ENCODE data around the gene CRIM1.
A peak's percentile ranks its signal among the peaks of the same experiment; 100 is the strongest.

Gene CRIM1

DNA sequence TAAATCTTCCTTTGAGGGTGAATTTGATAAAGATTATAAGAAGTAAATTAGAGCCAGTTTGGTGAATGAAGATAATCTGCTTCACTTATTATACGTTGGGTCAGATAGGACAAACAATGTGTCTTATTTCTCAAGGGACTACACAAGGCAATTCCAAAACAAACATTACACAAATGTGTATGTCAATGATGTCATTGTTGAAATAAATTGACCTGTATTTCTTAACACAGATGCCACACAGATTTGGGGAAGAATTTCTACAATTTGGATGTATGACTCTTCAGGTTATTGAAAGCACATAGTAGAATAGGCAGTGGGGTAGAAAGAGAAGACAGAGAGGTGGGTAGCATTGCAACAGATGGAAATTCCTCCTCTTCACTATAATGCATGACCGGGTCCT lies 6.9 kb upstream of the CRIM1 start:
- no peak overlapping the region for H3K9ac ChIP-seq (ENCODE audit: low read depth, low read length, poor library complexity, severe bottlenecking)
- no peak overlapping the region for H3K4me3 ChIP-seq (ENCODE audit: low read length, poor library complexity, severe bottlenecking)

DNA sequence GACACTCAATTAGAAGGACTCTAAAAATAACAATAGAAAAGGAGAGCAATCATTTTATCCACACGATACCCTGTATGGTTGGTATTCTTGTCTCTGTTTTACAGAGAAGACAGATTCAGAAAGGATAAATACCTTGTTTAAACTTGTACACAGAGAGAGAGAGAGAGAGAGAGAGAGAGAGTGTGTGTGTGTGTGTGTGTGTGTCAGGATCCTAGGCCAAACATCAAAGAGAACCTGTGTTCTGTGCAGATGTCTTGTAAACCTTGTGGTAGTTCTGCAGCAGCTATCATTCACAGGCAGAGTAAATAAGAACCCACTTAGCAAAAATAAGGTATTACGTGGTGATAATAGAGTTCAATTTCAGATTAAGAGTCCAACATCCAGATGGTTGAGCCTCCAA lies 4.3 kb upstream of the CRIM1 start:
- Histone ChIP-seq H3K4me3 (ENCODE audit: low read length, poor library complexity, severe bottlenecking) (no peak overlapping the region), H4K20me1 (ENCODE audit: insufficient read depth, low read length, poor library complexity, severe bottlenecking) (no peaks in the 10 kb centered on the region), H3K79me2 (ENCODE audit: insufficient read depth, low read length) (no peaks in the 10 kb centered on the region), H3K9ac (ENCODE audit: low read depth, low read length, poor library complexity, severe bottlenecking) (no peak overlapping the region), H3F3A (ENCODE audit: low read depth) (peaks cover 4% of the 10 kb centered on the region; the same call in 1 of the 2 replicates), H3K9me2 (replicated peaks; ENCODE audit: low read depth, low read length) (no peaks in the 10 kb centered on the region), H2AFZ (ENCODE audit: low read length) (no peak overlapping the region), H3K36me3 (ENCODE audit: insufficient read depth, low read length) (no peaks in the 10 kb centered on the region), H3K9me3 (ENCODE audit: insufficient read depth, low read depth, low read length) (no peaks in the 10 kb centered on the region), H3K27me3 (ENCODE audit: insufficient read depth, low read length, poor library complexity, severe bottlenecking) (no peaks in the 10 kb centered on the region), H3K4me1 (ENCODE audit: insufficient read depth, low read length, poor library complexity, severe bottlenecking) (no peaks in the 10 kb centered on the region), H3K4me2 (ENCODE audit: low read depth, low read length, poor library complexity, severe bottlenecking) (no peak overlapping the region)
- TF ChIP-seq CTCF (conservative IDR thresholded peaks at IDR 0.05; ENCODE audit: low read length) (no peak), EZH2phosphoT487 (IDR thresholded peaks at IDR 0.05; ENCODE audit: borderline replicate concordance) (no peak)

More for the DNA sequence above, 6.9 kb upstream of the CRIM1 start:
- Histone ChIP-seq H3K27me3 (ENCODE audit: insufficient read depth, low read length, poor library complexity, severe bottlenecking) (no peaks in the 10 kb centered on the region), H3K4me1 (ENCODE audit: insufficient read depth, low read length, poor library complexity, severe bottlenecking) (no peaks in the 10 kb centered on the region), H3K79me2 (ENCODE audit: insufficient read depth, low read length) (no peaks in the 10 kb centered on the region), H3K4me2 (ENCODE audit: low read depth, low read length, poor library complexity, severe bottlenecking) (no peak overlapping the region), H3K9me3 (ENCODE audit: insufficient read depth, low read depth, low read length) (no peaks in the 10 kb centered on the region), H3F3A (ENCODE audit: low read depth) (peaks cover 4% of the 10 kb centered on the region; the same call in 1 of the 2 replicates), H3K36me3 (ENCODE audit: insufficient read depth, low read length) (no peaks in the 10 kb centered on the region), H4K20me1 (ENCODE audit: insufficient read depth, low read length, poor library complexity, severe bottlenecking) (no peaks in the 10 kb centered on the region), H2AFZ (ENCODE audit: low read length) (no peak overlapping the region), H3K9me2 (replicated peaks; ENCODE audit: low read depth, low read length) (no peaks in the 10 kb centered on the region)
- TF ChIP-seq EZH2phosphoT487 (IDR thresholded peaks at IDR 0.05; ENCODE audit: borderline replicate concordance) (no peak), CTCF (conservative IDR thresholded peaks at IDR 0.05; ENCODE audit: low read length) (no peak)

DNA sequence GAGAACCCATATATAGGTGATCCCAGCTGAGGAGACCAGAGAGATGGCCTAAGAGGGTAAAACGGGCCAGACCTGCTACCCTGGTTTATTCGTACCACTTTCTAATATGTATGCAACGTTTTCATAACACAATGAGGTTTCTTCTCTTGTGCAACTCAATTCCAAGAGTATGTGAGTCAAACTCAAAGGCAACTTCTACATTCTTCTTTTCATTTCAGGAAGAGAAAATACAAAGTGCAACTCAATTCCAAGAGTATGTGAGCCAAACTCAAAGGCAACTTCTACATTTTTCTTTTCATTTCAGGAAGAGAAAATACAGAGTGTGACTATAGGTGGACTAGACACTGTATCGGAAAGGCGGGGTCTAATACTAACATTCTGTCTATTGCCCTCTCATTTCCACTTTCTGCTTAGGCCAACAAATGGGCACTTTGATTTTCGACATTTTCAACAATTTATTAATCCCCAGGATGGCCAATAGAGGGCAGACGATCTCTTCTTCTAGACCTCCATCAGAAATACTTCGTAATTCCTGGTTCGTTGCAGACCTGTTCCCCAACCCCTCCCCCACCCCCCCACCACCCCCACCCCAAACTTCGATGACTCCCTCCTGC lies 3.7 kb upstream of the CRIM1 start:
- H3K4me1 ChIP-seq (ENCODE audit: insufficient read depth, low read length, poor library complexity, severe bottlenecking) = no peaks in the 10 kb centered on the region
- no peak overlapping the region for H2AFZ ChIP-seq (ENCODE audit: low read length)
- peak; percentile 58 for TF ChIP-seq CTCF (conservative IDR thresholded peaks at IDR 0.05; ENCODE audit: low read length)
- TF ChIP-seq EZH2phosphoT487 (IDR thresholded peaks at IDR 0.05; ENCODE audit: borderline replicate concordance) = no peak
- H3K9ac ChIP-seq (ENCODE audit: low read depth, low read length, poor library complexity, severe bottlenecking) = no peak overlapping the region
- H4K20me1 ChIP-seq (ENCODE audit: insufficient read depth, low read length, poor library complexity, severe bottlenecking) = no peaks in the 10 kb centered on the region
- H3K4me3 ChIP-seq (ENCODE audit: low read length, poor library complexity, severe bottlenecking) = no peak overlapping the region
- H3F3A ChIP-seq (ENCODE audit: low read depth) = peaks cover 4% of the 10 kb centered on the region; the same call in 1 of the 2 replicates
- no peaks in the 10 kb centered on the region for H3K9me2 ChIP-seq (replicated peaks; ENCODE audit: low read depth, low read length)
- no peak overlapping the region for H3K4me2 ChIP-seq (ENCODE audit: low read depth, low read length, poor library complexity, severe bottlenecking)
- no peaks in the 10 kb centered on the region for H3K9me3 ChIP-seq (ENCODE audit: insufficient read depth, low read depth, low read length)
- H3K79me2 ChIP-seq (ENCODE audit: insufficient read depth, low read length) = no peaks in the 10 kb centered on the region
- no peaks in the 10 kb centered on the region for H3K36me3 ChIP-seq (ENCODE audit: insufficient read depth, low read length)
- no peaks in the 10 kb centered on the region for H3K27me3 ChIP-seq (ENCODE audit: insufficient read depth, low read length, poor library complexity, severe bottlenecking)

Data from Loucy (cell line).